AG09319 (cell line): ENCODE measurements around the gene PRKAG3.

Source experiments
- DNase-seq: peaks from one replicate; pipeline ENCODE4 v3.0.0-alpha.2; 2010; ENCODE audit warnings: low read depth; ENCODE audit errors: extremely low read depth
- CTCF ChIP-seq: IDR thresholded peaks from 2 replicates; pipeline ENCODE4 v1.5.1; 2011; ENCODE audit warnings: low read depth, mild to moderate bottlenecking, inconsistent platforms, low read length, moderate library complexity

PRKAG3 gene

GRCh38 chr2:218820746-218821369, 10.7 kb downstream of the PRKAG3 start:
- TF ChIP-seq CTCF = no peak
- no peak for DNase-seq

DNA sequence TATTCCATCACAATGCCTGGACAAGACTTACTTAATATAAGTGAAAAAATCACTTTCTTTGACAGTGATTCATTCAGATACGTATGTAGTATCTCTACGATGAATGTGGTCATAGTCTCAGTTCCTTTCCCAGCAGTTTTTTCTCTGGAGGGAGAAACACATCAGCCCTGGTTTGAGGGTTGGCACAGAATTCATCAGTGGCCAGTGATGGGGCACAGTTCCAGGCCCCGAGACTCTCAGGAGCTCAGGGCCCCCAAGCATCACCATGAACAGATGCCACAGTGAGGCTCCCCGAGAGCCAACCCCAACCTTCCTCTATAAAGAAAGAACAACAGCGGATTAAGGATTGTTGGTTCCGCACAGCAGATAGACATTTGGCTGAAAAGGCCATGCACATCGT, 12.5 kb downstream of the PRKAG3 start:
- no peak for DNase-seq
- TF ChIP-seq CTCF = no peak

DNA sequence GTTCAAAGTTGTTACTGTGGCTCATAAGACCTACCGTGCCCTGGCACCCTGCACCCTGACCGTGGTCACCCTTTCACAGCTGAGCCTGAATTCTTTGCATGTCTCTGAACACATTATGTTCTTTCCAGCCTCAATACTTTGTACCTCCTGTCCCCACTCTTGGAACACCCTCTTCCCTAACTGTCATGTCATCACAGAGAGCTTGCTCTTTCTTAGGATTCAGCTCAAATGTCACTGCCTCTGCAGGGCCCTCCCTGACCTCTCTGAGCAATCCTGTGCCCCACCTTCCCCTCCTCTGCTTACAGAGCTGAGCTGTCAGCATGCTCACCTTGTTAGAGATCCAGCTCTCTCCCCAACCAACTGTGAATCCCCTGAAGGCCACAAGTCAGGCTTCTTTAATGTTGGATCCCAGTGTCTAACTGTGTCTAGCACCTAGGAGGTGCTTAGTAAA, 15.0 kb downstream of the PRKAG3 start:
- DNase-seq = no peak
- no peak for TF ChIP-seq CTCF

GRCh38 chr2:218815649-218816048, 16.0 kb downstream of the PRKAG3 start:
- no peak for TF ChIP-seq CTCF
- no peak for DNase-seq

DNA sequence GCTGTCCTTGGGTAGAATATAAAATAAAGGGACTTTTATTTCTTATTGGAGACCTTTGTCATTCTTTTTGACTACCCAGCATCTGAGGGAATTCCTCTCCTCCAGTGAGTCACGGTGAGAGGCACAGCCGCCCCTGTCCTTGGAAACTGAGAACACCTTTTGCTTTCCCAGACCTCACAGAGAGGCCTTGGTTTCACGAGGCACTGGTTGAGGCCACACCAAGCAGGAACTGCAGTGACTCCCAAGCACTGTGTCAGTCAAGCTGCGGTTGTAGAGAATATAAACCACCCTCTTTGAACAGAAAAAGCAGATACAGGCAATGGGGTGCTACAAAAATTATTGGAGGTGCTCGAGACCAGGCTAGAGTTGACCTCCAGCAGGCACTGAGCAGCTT, 16.4 kb downstream of the PRKAG3 start:
- no peak for DNase-seq
- no peak for TF ChIP-seq CTCF

DNA sequence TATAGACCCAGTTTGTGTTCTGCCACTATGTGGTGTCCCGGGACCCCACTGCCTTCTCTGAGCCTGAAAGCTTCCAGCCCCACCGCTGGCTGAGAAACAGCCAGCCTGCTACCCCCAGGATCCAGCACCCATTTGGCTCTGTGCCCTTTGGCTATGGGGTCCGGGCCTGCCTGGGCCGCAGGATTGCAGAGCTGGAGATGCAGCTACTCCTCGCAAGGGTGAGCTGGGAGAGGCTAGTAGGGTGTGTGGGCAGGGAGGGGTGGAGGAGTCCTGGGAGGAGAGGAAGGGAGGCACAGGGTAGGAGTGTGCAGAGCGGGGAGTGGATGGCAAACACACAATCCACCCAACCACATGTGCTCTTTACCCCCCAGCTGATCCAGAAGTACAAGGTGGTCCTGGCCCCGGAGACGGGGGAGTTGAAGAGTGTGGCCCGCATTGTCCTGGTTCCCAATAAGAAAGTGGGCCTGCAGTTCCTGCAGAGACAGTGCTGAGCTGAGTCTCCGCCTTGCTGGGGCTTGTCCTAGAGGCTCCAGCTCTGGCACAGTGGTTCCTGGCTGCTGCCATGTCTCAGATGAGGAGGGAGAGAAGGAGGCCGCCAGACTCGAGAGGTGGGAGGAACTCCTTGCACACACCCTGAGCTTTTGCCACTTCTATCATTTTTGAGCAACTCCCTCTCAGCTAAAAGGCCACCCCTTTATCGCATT, 16.9 kb downstream of the PRKAG3 start:
- no peak for TF ChIP-seq CTCF

DNA sequence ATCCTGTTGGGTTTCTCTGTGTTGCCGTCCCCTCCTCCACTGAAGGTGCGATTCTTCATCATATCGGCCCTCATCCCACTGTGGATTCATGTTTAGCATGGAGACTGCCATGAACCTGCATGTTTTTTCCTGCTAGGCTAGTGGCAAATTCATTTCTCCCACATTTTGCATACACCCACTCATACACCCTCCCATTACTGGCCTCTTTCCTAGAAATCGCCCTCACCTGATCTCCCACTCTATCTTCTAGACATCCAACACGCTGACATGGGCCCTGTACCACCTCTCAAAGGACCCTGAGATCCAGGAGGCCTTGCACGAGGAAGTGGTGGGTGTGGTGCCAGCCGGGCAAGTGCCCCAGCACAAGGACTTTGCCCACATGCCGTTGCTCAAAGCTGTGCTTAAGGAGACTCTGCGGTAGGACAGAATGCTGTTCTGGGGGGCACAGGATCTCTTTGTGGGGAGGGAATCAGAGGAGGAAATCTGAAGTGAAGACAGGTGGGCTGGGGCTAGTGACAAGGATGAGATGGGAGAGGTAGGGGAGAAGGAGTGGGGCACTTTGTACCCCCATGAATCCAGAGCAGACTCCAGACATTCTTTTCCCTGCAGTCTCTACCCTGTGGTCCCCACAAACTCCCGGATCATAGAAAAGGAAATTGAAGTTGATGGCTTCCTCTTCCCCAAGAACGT, 17.7 kb downstream of the PRKAG3 start:
- no peak for TF ChIP-seq CTCF
- DNase-seq = no peak

More for the DNA sequence above, 16.9 kb downstream of the PRKAG3 start:
- DNase-seq = no peak
